ENCODE results near the gene NPC1L1. TPM values are rescaled to one million over a fixed set of nuclear protein-coding genes. Genes with fewer than 3 reads are reported as not detected.
"Not testable (repeated sequence)": the region's sequence is repeated elsewhere in the genome, so short reads cannot be mapped to it uniquely, and the experiment has no call there.

The NPC1L1 gene
- polyA plus RNA-seq, 1 donor from 2014 or later, result not detected

- no peaks in the 10 kb centered on the region for H3K36me3 ChIP-seq (ENCODE audit: insufficient read depth, low read length)
- H3K9ac ChIP-seq (ENCODE audit: low read length), result no peak overlapping the region
- H3F3A ChIP-seq (ENCODE audit: insufficient read depth, low read length, poor library complexity, severe bottlenecking), result no peaks in the 10 kb centered on the region
- H3K9me2 ChIP-seq (ENCODE audit: insufficient read depth, low read length), result no peaks in the 10 kb centered on the region
- no peaks in the 10 kb centered on the region for H3K9me3 ChIP-seq (ENCODE audit: low read length)
- no peak for TF ChIP-seq RAD21 (conservative IDR thresholded peaks at IDR 0.05)
- TF ChIP-seq MXI1 (conservative IDR thresholded peaks at IDR 0.05; ENCODE audit: poor library complexity, severe bottlenecking), result no peak
- TF ChIP-seq SMC3 (conservative IDR thresholded peaks at IDR 0.05; ENCODE audit: poor library complexity), result no peak
- H3K27ac ChIP-seq (ENCODE audit: low read length), result no peak overlapping the region
- H3K4me2 ChIP-seq (ENCODE audit: low read length), result no peak overlapping the region
- H3K4me3 ChIP-seq (ENCODE audit: low read length), result no peak overlapping the region
- no peaks in the 10 kb centered on the region for H4K20me1 ChIP-seq (ENCODE audit: insufficient read depth)
- H2AFZ ChIP-seq (ENCODE audit: low read depth, low read length), result no peak overlapping the region
- H3K79me2 ChIP-seq (replicated peaks; ENCODE audit: insufficient read depth, low read length), result no peaks in the 10 kb centered on the region
- H3K27me3 ChIP-seq (ENCODE audit: insufficient read depth, low read depth, low read length), result no peaks in the 10 kb centered on the region
These were observed 14.2 kb upstream of the NPC1L1 start for GRCh38 chr7:44555350-44555749.

GRCh38 chr7:44552473-44553005 lies 11.4 kb upstream of the NPC1L1 start:
- not testable (repeated sequence) for H3K36me3 ChIP-seq (ENCODE audit: insufficient read depth, low read length); H2AFZ ChIP-seq (ENCODE audit: low read depth, low read length); H3K9ac ChIP-seq (ENCODE audit: low read length); H3K4me3 ChIP-seq (ENCODE audit: low read length); H3K27ac ChIP-seq (ENCODE audit: low read length); H3K79me2 ChIP-seq (replicated peaks; ENCODE audit: insufficient read depth, low read length); H3F3A ChIP-seq (ENCODE audit: insufficient read depth, low read length, poor library complexity, severe bottlenecking); H3K9me2 ChIP-seq (ENCODE audit: insufficient read depth, low read length); H4K20me1 ChIP-seq (ENCODE audit: insufficient read depth); H3K9me3 ChIP-seq (ENCODE audit: low read length); H3K27me3 ChIP-seq (ENCODE audit: insufficient read depth, low read depth, low read length); H3K4me2 ChIP-seq (ENCODE audit: low read length)

- Histone ChIP-seq H4K20me1 (ENCODE audit: insufficient read depth) (no peaks in the 10 kb centered on the region), H2AFZ (ENCODE audit: low read depth, low read length) (no peak overlapping the region), H3K9ac (ENCODE audit: low read length) (no peak overlapping the region), H3K9me2 (ENCODE audit: insufficient read depth, low read length) (no peaks in the 10 kb centered on the region), H3K27me3 (ENCODE audit: insufficient read depth, low read depth, low read length) (no peaks in the 10 kb centered on the region), H3K79me2 (replicated peaks; ENCODE audit: insufficient read depth, low read length) (no peaks in the 10 kb centered on the region), H3K36me3 (ENCODE audit: insufficient read depth, low read length) (no peaks in the 10 kb centered on the region), H3K4me3 (ENCODE audit: low read length) (no peak overlapping the region), H3K9me3 (ENCODE audit: low read length) (no peaks in the 10 kb centered on the region), H3F3A (ENCODE audit: insufficient read depth, low read length, poor library complexity, severe bottlenecking) (no peaks in the 10 kb centered on the region), H3K4me2 (ENCODE audit: low read length) (no peak overlapping the region), H3K27ac (ENCODE audit: low read length) (no peak overlapping the region)
- TF ChIP-seq SMC3 (conservative IDR thresholded peaks at IDR 0.05; ENCODE audit: poor library complexity), result no peak
- no peak for TF ChIP-seq TAF1 (IDR thresholded peaks at IDR 0.05; ENCODE audit: low read depth)
- TF ChIP-seq MXI1 (conservative IDR thresholded peaks at IDR 0.05; ENCODE audit: poor library complexity, severe bottlenecking), result no peak
- no peak for TF ChIP-seq REST (IDR thresholded peaks at IDR 0.05; ENCODE audit: borderline replicate concordance)
- TF ChIP-seq EZH2 (IDR thresholded peaks at IDR 0.05; ENCODE audit: borderline replicate concordance, insufficient read depth, low read length, poor library complexity, severe bottlenecking), result no peak
- TF ChIP-seq EP300 (conservative IDR thresholded peaks at IDR 0.05; ENCODE audit: poor library complexity, severe bottlenecking), result no peak
- no peak for TF ChIP-seq POLR2AphosphoS5 (IDR thresholded peaks at IDR 0.05)
- no peak for TF ChIP-seq CTCF (IDR thresholded peaks at IDR 0.05; ENCODE audit: poor library complexity, severe bottlenecking)
- TF ChIP-seq RAD21 (conservative IDR thresholded peaks at IDR 0.05), result no peak
These were observed 8.3 kb upstream of the NPC1L1 start for GRCh38 chr7:44549457-44549856.

Measured in neural cell (in vitro differentiated cells).